Measurements from ENCODE around the gene CSAG3.
"Not testable (repeated sequence)": the region's sequence is repeated elsewhere in the genome, so short reads cannot be mapped to it uniquely, and the experiment has no call there.

DNA sequence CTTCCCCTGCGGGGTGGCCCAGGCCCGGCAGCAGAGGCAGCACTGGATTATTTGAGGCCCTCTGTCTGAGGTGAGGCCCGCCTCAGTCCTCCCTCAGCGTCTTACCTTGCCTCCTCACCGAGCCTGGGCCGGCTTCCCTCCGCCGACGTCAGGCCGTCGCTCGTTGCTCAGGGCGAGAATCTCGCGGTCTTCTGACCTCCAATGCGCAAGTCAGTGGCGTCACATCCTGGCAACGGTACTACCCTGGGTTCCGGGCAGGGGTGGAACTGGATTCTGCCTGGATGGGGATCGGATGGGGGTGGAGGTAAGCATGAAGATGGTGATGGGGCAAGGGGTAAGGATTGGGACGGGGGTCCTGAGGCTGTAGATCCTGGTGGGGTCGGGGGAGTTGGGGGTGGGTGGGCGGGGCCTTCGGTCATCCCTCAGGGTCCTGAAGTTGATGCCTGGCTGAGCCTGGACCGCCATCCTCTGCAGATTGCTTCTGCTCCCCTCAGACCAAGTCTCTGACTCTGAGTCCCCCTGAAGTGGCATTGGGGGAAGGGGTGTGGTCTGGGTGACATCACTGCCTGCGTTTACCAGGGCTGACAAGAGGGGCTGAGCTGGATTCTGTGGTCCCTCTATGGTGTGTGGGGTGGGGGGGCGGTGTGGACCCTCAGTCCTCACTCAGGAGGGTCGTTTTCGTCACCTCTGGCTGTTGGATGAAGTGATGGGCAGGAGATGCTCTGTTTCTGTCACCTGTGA lies 10.7 kb downstream of the CSAG3 start, which contains the start of gene MAGEA6:
- TF ChIP-seq POLR2AphosphoS2 (conservative IDR thresholded peaks at IDR 0.05; ENCODE audit: low read length); ZSCAN20 (CRISPR knock-in tag; IDR thresholded peaks at IDR 0.05); ESRRA (IDR thresholded peaks at IDR 0.05; ENCODE audit: borderline replicate concordance, low read length); HMGXB4 (CRISPR knock-in tag; IDR thresholded peaks at IDR 0.05; ENCODE audit: borderline replicate concordance); MAX (IDR thresholded peaks at IDR 0.05); KDM5A (IDR thresholded peaks at IDR 0.05); ZNF302 (CRISPR knock-in tag; IDR thresholded peaks at IDR 0.05); POLR2A (IDR thresholded peaks at IDR 0.05; ENCODE audit: low read length); CHD2 (IDR thresholded peaks at IDR 0.05; ENCODE audit: low read length, partially characterized antibody); KDM1A (IDR thresholded peaks at IDR 0.05; ENCODE audit: low read depth); EHF (CRISPR knock-in tag; IDR thresholded peaks at IDR 0.05); FOSL2 (IDR thresholded peaks at IDR 0.05); FOSL2 (CRISPR knock-in tag; IDR thresholded peaks at IDR 0.05); EP300 (IDR thresholded peaks at IDR 0.05): not testable (repeated sequence)
- TF ChIP-seq, protein P1, sequence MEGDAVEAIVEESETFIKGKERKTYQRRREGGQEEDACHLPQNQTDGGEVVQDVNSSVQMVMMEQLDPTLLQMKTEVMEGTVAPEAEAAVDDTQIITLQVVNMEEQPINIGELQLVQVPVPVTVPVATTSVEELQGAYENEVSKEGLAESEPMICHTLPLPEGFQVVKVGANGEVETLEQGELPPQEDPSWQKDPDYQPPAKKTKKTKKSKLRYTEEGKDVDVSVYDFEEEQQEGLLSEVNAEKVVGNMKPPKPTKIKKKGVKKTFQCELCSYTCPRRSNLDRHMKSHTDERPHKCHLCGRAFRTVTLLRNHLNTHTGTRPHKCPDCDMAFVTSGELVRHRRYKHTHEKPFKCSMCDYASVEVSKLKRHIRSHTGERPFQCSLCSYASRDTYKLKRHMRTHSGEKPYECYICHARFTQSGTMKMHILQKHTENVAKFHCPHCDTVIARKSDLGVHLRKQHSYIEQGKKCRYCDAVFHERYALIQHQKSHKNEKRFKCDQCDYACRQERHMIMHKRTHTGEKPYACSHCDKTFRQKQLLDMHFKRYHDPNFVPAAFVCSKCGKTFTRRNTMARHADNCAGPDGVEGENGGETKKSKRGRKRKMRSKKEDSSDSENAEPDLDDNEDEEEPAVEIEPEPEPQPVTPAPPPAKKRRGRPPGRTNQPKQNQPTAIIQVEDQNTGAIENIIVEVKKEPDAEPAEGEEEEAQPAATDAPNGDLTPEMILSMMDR (IDR thresholded peaks at IDR 0.05): not testable (repeated sequence)

Data from A549 (cell line).